Lung (tissue), 12 donors: ENCODE measurements around the gene ITGB2. TPM values are rescaled to one million over a fixed set of nuclear protein-coding genes. Genes with fewer than 3 reads are reported as not detected.

Source experiments
- ATAC-seq: fragments of 200-7000 bp; cut with Tn5 transposase; one replicate; pipeline ENCODE4 v1.9.1; 2020; ENCODE audit warnings: moderate number of reproducible peaks; ENCODE audit not compliant: insufficient read depth, low FRiP score
- DNase-seq, 3 donors: peaks; one replicate each; pipeline ENCODE4 v3.0.0-alpha.2; 2013 to 2017
- H3K27ac ChIP-seq, 2 donors: one replicate each; pipeline ENCODE4 v1.5.1; 2013; ENCODE audit warnings: mild to moderate bottlenecking in 2 of 2, moderate library complexity in 2 of 2, control low read depth in 1 of 2, inconsistent platforms in 1 of 2, low read depth in 1 of 2, low read length in 1 of 2
- H3K27me3 ChIP-seq, 3 donors: one replicate each; pipeline ENCODE4 v1.5.1; 2013; ENCODE audit warnings: low read length in 2 of 3; ENCODE audit not compliant: control insufficient read depth in 3 of 3, insufficient read depth in 3 of 3
- H3K36me3 ChIP-seq, 4 donors: one replicate each; pipeline ENCODE4 v1.5.1; 2013; ENCODE audit warnings: low read length in 4 of 4, mild to moderate bottlenecking in 1 of 4, moderate library complexity in 1 of 4; ENCODE audit not compliant: control insufficient read depth in 4 of 4, insufficient read depth in 4 of 4
- H3K4me1 ChIP-seq, 5 donors: one replicate each; pipeline ENCODE4 v1.5.1; 2013; ENCODE audit warnings: low read length in 5 of 5, mild to moderate bottlenecking in 2 of 5, moderate library complexity in 1 of 5; ENCODE audit not compliant: control insufficient read depth in 5 of 5, insufficient read depth in 5 of 5
- H3K4me3 ChIP-seq: one replicate; pipeline ENCODE4 v1.5.1; 2013; ENCODE audit warnings: mild to moderate bottlenecking, control low read depth, moderate library complexity
- H3K9ac ChIP-seq, 2 donors: one replicate each; pipeline ENCODE4 v1.5.1; 2013; ENCODE audit warnings: low read length in 2 of 2, control low read depth in 1 of 2; ENCODE audit not compliant: insufficient read depth in 1 of 2
- H3K9me3 ChIP-seq, 4 donors: one replicate each; pipeline ENCODE4 v1.5.1; 2013; ENCODE audit warnings: low read length in 3 of 4, mild to moderate bottlenecking in 1 of 4, moderate library complexity in 1 of 4; ENCODE audit not compliant: control insufficient read depth in 4 of 4, insufficient read depth in 3 of 4
- CTCF ChIP-seq: IDR thresholded peaks from 2 replicates; pipeline ENCODE4 v1.5.1; 2012; ENCODE audit warnings: mild to moderate bottlenecking; ENCODE audit errors: control extremely low read depth, extremely low read depth
- WGBS, 2 donors: extraction: QIAGEN DNeasy Blood & Tissue Kit; methylation state at CpG; one replicate each; pipeline ENCODE4 v1.1.7; 2013; 5-methylcytosine and 5-hydroxymethylcytosine counted together
- polyA plus RNA-seq, 2 donors: library from polyadenylated mRNA; stranded (reverse); fragments of 200-250 nt; gene quantifications; one replicate each; pipeline ENCODE4 v1.2.1, GENCODE V29; 2013
- total RNA-seq, 2 donors: library from RNA; depleted of rRNA in 1 of 2; stranded (reverse); fragments of >200 nt in 1 of 2; gene quantifications; one replicate each; pipeline ENCODE4 v1.2.1, GENCODE V29; 2014 to 2021
- donor health status: control.
- donor health status: control.
- donor health status: Bipolar disorder and iron deficiency.
- donor health status: healthy.
- donor health status: DM: yes; HTN: yes; CAD: no.

Gene ITGB2
- total and polyA plus RNA-seq, 4 donors: 52.9 to 376 (median 187) TPM

- DNase-seq: no peak
- Histone ChIP-seq H3K27me3 (no peaks in the 10 kb centered on the region), H3K9me3 (no peaks in the 10 kb centered on the region), H3K36me3 (peaks cover 0 to 38% (median 10%) of the 10 kb centered on the region in 4 donors), H3K27ac (peak overlapping the region in 1 of 2 donors; percentile 17), H3K9ac (no peak overlapping the region), H3K4me3 (no peak overlapping the region), H3K4me1 (peaks cover 0 to 5% (median 3%) of the 10 kb centered on the region in 5 donors)
- 91 to 93% methylated on average over 16 of the region's 16 CpGs for WGBS, 2 donors
- ATAC-seq: no peak
- no peak for TF ChIP-seq CTCF
Measured at GRCh38 chr21:44948426-44949120, 27.9 kb upstream of the ITGB2 start.

- H3K36me3 ChIP-seq: peaks cover 0 to 41% (median 11%) of the 10 kb centered on the region in 4 donors
- no peaks in the 10 kb centered on the region for H3K9me3 ChIP-seq
Measured at GRCh38 chr21:44947930-44948331, 27.2 kb upstream of the ITGB2 start.

GRCh38 chr21:44947111-44947929, 26.6 kb upstream of the ITGB2 start:
- DNase-seq: no peak
- Histone ChIP-seq H3K9ac (no peak overlapping the region), H3K27me3 (no peaks in the 10 kb centered on the region), H3K9me3 (no peaks in the 10 kb centered on the region), H3K36me3 (peaks cover 0 to 42% (median 11%) of the 10 kb centered on the region in 4 donors), H3K4me1 (peaks cover 0 to 5% (median 3%) of the 10 kb centered on the region in 5 donors), H3K27ac (peak overlapping the region in 1 of 2 donors; percentile 90), H3K4me3 (no peak overlapping the region)
- WGBS, 2 donors: 84% methylated on average over 22 of the region's 22 CpGs
- no peak for ATAC-seq
- no peak for TF ChIP-seq CTCF

More at GRCh38 chr21:44947930-44948331, 27.2 kb upstream of the ITGB2 start:
- WGBS, 2 donors: 90 to 93% methylated on average over 33 of the region's 33 CpGs
- Histone ChIP-seq H3K27me3 (no peaks in the 10 kb centered on the region), H3K9ac (no peak overlapping the region), H3K4me3 (no peak overlapping the region), H3K4me1 (peaks cover 0 to 5% (median 3%) of the 10 kb centered on the region in 5 donors), H3K27ac (peak overlapping the region in 1 of 2 donors; percentile 83)
- ATAC-seq (no peak), DNase-seq (no peak)
- no peak for TF ChIP-seq CTCF
